ENCODE results near the gene ENPP3. TPM values are rescaled to one million over a fixed set of nuclear protein-coding genes. Genes with fewer than 3 reads are reported as not detected.

Gene ENPP3
- total RNA-seq, 1 donor from 2014 or later = 0.09 TPM

- H3K9me3 ChIP-seq (ENCODE audit: low read depth) = no peaks in the 10 kb centered on the region
- H3K4me1 Mint-ChIP-seq = no peaks in the 10 kb centered on the region
- no peak for TF ChIP-seq CTCF (IDR thresholded peaks at IDR 0.05)
- TF ChIP-seq EZH2 (IDR thresholded peaks at IDR 0.05) = no peak
- TF ChIP-seq EZH2phosphoT487 (IDR thresholded peaks at IDR 0.05) = no peak
- no peak for DNase-seq (ENCODE audit: low spot score)
- no peaks in the 10 kb centered on the region for H3K27me3 Mint-ChIP-seq (ENCODE audit: insufficient read depth, low read depth)
- no peak overlapping the region for H2AFZ ChIP-seq (replicated peaks)
- H3K4me3 ChIP-seq = no peak overlapping the region
- H3K36me3 ChIP-seq = peaks cover 20% of the 10 kb centered on the region
- H3F3A ChIP-seq (ENCODE audit: low read depth) = no peaks in the 10 kb centered on the region
- H3K4me2 ChIP-seq = no peak overlapping the region
- no peak overlapping the region for H3K9ac ChIP-seq
- no peaks in the 10 kb centered on the region for H3K79me2 ChIP-seq (ENCODE audit: low read depth)
- no peak overlapping the region for H3K4me3 Mint-ChIP-seq
- H3K9me3 Mint-ChIP-seq = no peaks in the 10 kb centered on the region
- H3K4me1 ChIP-seq = no peaks in the 10 kb centered on the region
- no peak overlapping the region for H3K27ac Mint-ChIP-seq
- H3K27ac ChIP-seq = no peak overlapping the region
- H3K27me3 ChIP-seq = no peaks in the 10 kb centered on the region
- H4K20me1 ChIP-seq (ENCODE audit: low read depth) = no peaks in the 10 kb centered on the region
- peaks cover 9% of the 10 kb centered on the region for H3K36me3 Mint-ChIP-seq
Observed at GRCh38 chr6:131602781-131603312, 34.3 kb upstream of the ENPP3 start.

GRCh38 chr6:131613296-131613925, 23.7 kb upstream of the ENPP3 start:
- TF ChIP-seq CTCF (IDR thresholded peaks at IDR 0.05) = no peak
- TF ChIP-seq EZH2 (IDR thresholded peaks at IDR 0.05) = no peak
- TF ChIP-seq EZH2phosphoT487 (IDR thresholded peaks at IDR 0.05) = no peak
- no peak overlapping the region for H2AFZ ChIP-seq (replicated peaks)
- Mint-ChIP-seq H3K9me3 (no peaks in the 10 kb centered on the region), H3K27me3 (ENCODE audit: insufficient read depth, low read depth) (no peaks in the 10 kb centered on the region), H3K36me3 (peaks cover 7% of the 10 kb centered on the region), H3K4me3 (no peak overlapping the region), H3K27ac (no peak overlapping the region), H3K4me1 (no peaks in the 10 kb centered on the region)
- no peak overlapping the region for H3K4me3 ChIP-seq
- no peaks in the 10 kb centered on the region for H3F3A ChIP-seq (ENCODE audit: low read depth)
- no peaks in the 10 kb centered on the region for H4K20me1 ChIP-seq (ENCODE audit: low read depth)
- H3K4me1 ChIP-seq = no peaks in the 10 kb centered on the region
- H3K9ac ChIP-seq = no peak overlapping the region
- H3K9me3 ChIP-seq (ENCODE audit: low read depth) = no peaks in the 10 kb centered on the region
- peaks cover 7% of the 10 kb centered on the region for H3K36me3 ChIP-seq
- H3K27me3 ChIP-seq = no peaks in the 10 kb centered on the region
- H3K27ac ChIP-seq = no peak overlapping the region
- no peak overlapping the region for H3K4me2 ChIP-seq
- DNase-seq (ENCODE audit: low spot score) = no peak
- no peaks in the 10 kb centered on the region for H3K79me2 ChIP-seq (ENCODE audit: low read depth)

GRCh38 chr6:131615275-131615674, 21.8 kb upstream of the ENPP3 start:
- Histone ChIP-seq H3K4me2 (no peak overlapping the region), H3K36me3 (peaks cover 15% of the 10 kb centered on the region), H3K9me3 (ENCODE audit: low read depth) (no peaks in the 10 kb centered on the region), H3F3A (ENCODE audit: low read depth) (no peaks in the 10 kb centered on the region), H3K9ac (no peak overlapping the region), H3K79me2 (ENCODE audit: low read depth) (no peaks in the 10 kb centered on the region), H3K4me1 (no peaks in the 10 kb centered on the region), H3K27me3 (no peaks in the 10 kb centered on the region), H2AFZ (replicated peaks) (no peak overlapping the region), H4K20me1 (ENCODE audit: low read depth) (no peaks in the 10 kb centered on the region), H3K4me3 (no peak overlapping the region), H3K27ac (no peak overlapping the region)
- Mint-ChIP-seq H3K27ac (no peak overlapping the region), H3K27me3 (ENCODE audit: insufficient read depth, low read depth) (no peaks in the 10 kb centered on the region), H3K9me3 (no peaks in the 10 kb centered on the region), H3K4me3 (no peak overlapping the region), H3K36me3 (peaks cover 4% of the 10 kb centered on the region), H3K4me1 (no peaks in the 10 kb centered on the region)
- no peak for DNase-seq (ENCODE audit: low spot score)
- TF ChIP-seq EZH2phosphoT487 (IDR thresholded peaks at IDR 0.05) (no peak), CTCF (IDR thresholded peaks at IDR 0.05) (no peak), EZH2 (IDR thresholded peaks at IDR 0.05) (no peak)

All from neural progenitor cell (in vitro differentiated cells).